Activated CD4-positive, alpha-beta T cell treated with anti-CD3 and anti-CD28 coated beads, Interleukin-10, Interleukin-2, amounts not matched to agents 100 ng/mL and 50 ng/mL, durations not matched to agents 16 hours and 8 hours (primary cell): ENCODE measurements around the gene NISCH.
A peak's percentile ranks its signal among the peaks of the same experiment; 100 is the strongest.

ENCODE experiments used
- DNase-seq: peaks from one replicate; pipeline ENCODE4 v3.0.0-alpha.2; 2020

Gene NISCH

DNA sequence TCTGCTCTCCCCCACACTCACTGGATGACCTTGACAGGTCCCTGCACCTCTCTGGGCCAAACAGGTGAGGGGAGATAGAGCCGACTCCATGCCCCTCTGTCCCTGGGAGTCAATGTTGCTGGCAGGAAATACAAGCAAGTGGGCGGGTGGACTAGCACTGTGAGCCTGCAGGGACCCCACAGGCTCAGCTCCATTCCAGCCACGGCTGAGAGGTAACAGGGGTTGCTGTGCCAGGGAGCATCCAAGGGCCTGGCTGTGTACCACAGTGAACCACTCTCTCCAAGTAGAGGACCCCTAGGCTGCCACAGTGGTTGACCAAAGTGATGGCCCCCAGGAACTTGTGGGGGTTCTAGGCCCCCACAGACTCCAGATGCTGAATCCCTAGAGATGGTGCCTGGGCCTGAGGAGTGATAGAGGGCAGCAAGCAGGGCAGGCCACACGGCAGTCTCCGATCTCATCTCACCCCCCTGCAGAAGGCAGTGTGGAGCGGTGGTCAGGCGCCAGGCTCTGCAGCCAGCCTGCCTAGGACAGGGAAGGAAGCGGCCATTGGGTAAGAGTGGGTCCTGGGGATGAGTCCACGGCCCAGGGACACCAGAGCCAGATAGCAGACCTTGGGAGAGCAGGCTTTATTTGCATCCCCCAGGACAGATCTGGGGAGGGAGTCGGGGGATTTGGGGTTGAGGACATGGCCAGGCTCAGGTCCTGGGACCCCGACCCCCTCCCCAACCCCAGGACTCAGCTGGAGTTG lies 4.7 kb upstream of the NISCH start:
- DNase-seq = no peak

- no peak for DNase-seq
These were observed 3.9 kb upstream of the NISCH start for GRCh38 chr3:52451237-52452083.

GRCh38 chr3:52452126-52452525 lies 3.3 kb upstream of the NISCH start:
- DNase-seq = no peak

GRCh38 chr3:52452570-52453221 lies 2.7 kb upstream of the NISCH start:
- no peak for DNase-seq

DNA sequence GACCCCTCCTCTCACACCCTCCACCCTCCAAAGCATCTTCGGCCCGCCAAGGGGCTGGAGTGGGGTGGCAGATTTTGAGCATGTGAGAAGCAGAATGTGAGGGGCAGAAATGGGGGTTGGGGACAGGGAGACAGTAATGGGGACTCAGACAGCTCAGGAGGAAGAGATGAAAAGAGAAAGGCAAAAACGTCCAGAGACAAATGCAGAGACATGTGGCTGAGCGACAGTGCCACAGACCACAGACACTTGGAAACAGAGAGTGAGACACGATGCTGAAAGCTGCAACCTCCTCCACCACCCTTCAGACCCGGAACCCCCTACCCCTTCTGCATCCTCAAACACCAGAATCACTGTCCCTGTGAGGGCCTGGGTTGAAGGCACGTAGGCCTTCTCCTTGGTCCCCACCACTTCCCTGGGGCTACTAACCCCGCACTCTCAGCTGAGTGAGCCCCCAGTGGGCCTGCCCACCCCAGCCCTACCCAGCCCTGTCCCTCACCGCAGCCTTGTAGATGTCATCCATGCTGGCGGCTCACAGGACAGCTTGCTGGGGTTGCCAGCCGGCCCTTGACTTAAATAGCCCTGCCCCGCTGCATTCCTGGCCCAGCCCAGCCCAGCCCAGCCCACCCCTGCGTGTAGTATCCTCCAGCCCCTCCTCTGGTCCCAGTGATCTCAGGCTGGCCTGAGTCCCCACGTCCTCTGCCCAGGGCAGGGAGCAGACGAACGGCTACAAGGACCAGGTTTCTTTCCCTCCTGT lies 1.7 kb upstream of the NISCH start, which contains the start of gene TNNC1:
TNNC1 (minus strand) TSS at position 546 of the 754 bp plus-strand sequence; CDS start at position 520, 26 bp downstream.
- DNase-seq = no peak

GRCh38 chr3:52454250-52454937 lies 1.0 kb upstream of the NISCH start:
- no peak for DNase-seq

- DNase-seq = no peak
These were observed 494 bp upstream of the NISCH start for GRCh38 chr3:52454938-52455282.

DNA sequence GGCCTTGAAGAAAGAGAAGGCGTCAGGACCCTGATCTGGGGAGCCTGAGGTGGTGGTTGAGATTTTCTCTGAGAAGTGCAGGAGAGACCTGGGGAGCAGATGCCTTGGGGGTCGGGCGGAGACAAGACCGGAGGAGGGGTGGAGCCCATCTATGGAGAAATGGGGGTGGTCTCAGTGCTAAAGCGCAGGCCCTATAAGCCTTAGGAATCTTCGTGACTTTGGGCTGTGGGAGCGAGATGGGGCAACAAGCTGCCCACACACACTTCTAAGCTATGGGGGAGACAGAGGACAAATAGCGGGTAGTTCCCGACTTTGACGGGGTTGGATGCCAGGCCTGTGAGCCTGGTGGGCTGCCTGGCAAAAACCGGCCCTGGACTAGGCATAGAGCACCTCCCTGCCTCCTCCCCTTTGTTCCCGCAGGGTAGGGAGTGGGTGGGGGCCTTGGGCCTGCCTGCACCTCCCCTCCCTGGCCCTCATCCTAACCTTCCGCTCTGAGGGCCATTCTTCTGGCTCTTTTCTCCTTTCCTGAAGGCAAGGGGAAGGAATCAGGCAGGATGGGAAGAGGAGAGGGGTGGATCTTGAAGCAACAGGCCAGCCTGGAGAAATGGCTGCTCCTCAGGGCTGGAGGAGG lies 880 bp downstream of the NISCH start:
- DNase-seq = no peak

- no peak for DNase-seq
These were observed 1.4 kb downstream of the NISCH start for GRCh38 chr3:52456800-52457183.

DNA sequence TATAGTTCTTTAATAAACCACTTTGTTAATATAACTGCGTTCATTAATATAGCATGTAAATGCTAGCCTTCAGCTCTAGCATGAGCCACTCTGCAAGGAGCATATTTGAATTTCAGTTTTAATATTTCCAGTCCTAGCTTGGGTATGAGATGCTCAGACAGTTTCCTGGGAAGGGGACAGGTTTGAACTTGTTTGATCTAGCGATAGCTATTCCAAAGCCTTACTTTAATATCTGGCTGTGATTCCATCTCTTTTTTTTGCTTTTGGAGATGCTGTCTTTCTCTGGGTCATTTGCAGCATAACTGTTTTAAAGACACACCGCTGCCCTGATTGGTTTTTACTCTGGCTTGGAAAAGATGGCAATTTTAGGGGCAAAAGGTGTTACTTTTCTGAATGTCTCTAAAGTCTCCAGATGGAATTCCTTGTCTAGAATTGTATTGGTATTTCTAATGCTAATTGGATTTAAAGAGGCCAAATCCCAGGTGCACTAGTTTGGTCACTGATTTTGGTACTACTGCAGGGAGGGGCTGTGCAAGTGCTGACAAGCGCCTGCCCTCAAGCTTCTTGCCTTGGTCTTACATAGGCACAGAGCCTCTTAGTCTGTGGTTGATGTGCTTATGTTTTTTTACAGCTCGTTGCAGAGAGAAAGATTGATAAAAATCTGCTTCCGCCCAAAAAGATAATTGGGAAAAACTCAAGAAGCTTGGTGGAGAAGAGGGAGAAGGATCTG lies 2.8 kb downstream of the NISCH start:
- DNase-seq = no peak

- DNase-seq = no peak
These were observed 3.6 kb downstream of the NISCH start for GRCh38 chr3:52458770-52459545.

DNA sequence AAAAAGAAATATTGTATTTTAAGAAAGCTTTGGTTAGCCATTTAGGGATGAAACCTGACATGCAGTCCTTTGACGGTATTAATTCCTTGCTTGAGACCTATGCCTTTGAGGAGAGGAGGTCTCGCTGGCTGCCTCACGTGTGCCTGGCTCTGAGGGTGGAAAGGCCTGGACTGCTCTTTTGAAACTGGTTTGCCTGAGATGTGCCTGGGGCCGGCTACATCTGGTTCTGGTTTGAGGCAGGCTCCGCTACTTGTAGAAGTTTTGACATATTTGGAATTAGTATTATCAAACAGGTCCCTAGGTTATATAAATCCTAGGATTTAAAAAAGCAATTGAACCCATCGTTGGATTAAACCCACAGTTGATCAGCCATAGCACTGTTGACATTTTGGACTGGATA lies 6.5 kb downstream of the NISCH start:
- no peak for DNase-seq

DNA sequence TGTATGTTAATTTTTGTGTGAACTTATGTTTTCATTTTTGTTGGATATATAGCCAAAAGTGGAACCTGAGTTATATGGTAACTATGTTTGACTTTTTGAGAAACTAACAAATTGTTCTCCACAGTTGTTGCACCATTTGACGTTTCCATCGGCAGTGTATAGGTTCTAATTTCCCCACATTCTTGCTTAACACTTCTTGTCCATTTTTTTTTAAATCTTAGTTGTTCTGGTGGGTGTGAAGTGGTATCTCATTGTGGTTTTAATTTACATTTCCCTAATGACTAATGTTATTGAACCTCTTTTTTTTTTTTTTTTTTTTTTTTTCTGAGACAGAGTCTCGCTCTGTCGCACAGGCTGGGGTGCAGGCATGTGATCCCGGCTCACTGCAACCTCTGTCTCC lies 8.0 kb downstream of the NISCH start:
- no peak for DNase-seq

DNA sequence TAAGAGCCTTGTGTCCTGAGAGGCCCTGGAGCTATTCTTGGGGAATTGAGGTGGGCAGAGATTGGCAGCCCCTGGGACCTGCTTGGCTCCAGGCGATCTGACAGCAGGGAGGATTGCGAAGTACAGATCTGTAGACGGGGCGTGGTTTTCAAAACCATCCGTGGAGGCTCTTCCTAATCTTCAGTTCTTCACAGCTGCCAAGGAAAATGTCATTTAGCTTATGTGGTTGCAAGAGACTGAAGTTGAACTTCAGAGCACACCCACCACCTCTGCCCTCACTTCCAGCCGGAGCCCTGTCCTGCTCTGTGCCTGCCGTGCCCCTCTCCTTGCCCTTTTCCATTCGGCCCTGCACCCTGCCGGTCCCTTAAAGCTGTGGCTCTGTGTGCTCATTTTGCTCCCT lies 12.9 kb downstream of the NISCH start:
- no peak for DNase-seq

- DNase-seq = no peak
These were observed 13.6 kb downstream of the NISCH start for GRCh38 chr3:52469001-52469400.

- DNase-seq = no peak
These were observed 15.5 kb downstream of the NISCH start for GRCh38 chr3:52470920-52471319.

DNA sequence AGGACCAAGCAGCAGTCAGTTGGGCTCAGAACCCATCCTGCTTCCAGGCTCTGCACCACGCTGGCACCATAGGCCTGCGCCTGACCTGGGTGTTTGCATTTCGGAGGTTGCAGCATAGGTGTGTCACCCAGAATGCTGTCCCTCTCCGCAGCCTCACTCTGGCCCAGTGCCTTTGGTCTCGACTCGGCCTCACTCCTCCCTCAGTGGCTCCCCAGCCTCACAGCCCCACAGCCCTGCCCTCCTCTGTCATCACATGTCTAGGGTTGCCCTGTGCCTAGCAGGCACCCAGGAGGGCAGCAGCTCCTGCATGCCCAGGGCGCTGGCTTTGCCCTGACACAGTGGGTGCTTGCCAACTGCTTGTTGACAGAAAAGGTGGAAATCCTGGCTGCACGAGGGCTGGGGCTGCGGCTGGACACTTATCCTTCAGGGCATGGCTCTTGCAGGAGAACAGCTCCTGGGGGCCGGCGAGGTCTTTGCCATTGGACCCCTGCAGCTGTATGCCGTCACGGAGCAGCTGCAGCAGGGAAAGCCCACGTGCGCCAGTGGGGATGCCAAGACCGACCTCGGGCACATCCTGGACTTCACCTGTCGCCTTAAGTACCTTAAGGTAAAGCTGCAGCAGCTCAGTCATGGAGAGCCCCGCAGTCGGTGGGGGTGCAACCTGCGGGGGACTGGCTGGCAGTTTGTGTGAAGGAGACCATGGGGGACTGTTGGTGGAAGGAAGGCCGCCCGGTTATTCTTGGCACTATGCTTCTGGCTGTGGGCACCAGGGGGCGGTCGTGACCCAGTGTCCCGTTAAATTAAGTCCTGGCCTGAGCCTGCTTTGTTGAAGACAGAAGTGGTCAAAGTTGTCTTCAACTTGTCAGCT lies 16.2 kb downstream of the NISCH start:
- DNase-seq = peak; percentile 30

DNA sequence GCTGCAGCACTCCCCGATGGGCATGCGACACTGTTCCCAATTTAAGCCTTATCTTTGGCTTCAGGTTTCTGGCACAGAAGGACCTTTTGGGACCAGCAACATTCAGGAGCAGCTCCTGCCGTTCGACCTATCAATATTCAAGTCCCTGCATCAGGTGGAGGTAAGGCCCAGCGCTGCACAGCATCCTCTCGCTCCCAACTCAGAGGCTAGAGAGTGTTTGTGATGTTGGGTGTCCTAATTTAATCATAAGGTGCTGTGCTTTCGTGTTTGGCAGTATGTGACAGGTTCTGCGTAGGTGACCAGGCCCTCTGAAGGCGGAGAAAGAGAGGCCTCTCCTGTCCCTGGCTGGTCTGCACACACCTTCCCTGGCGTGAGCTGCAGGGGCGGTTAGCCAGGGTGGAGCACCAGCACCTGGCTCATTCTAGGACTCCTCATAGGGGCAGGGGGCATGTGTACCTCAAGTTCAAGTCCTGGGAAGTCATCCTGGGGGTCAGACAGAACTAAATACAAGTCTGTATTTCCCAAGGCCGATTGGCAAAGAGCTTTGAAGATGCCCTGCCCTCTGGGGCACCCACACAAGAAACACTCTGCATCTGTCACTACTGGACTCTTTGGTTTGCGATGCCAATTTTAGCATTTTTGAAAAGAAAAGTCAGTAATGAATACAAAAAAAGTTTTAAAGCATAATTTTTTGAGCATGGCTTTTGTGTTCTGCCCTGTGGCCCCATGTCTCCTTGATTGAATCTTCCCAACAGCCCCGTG lies 17.0 kb downstream of the NISCH start:
- DNase-seq = no peak

GRCh38 chr3:52473026-52473425 lies 17.6 kb downstream of the NISCH start:
- DNase-seq = no peak
